Ascending aorta (tissue), 2 donors: ENCODE measurements around the gene DENND1B. TPM values are rescaled to one million over a fixed set of nuclear protein-coding genes. Genes with fewer than 3 reads are reported as not detected.

Experiments used
- DNase-seq, 2 donors: peaks; one replicate each; pipeline ENCODE4 v3.0.0-alpha.2; 2019; ENCODE audit warnings: low spot score in 2 of 2
- H3K27ac ChIP-seq, 2 donors: fragments of 200-600 bp; sonication (generic); one replicate each; pipeline ENCODE4 v1.5.1; 2016 to 2017; ENCODE audit warnings: mild to moderate bottlenecking in 1 of 2
- H3K27me3 ChIP-seq: fragments of 200-600 bp; sonication (generic); one replicate; pipeline ENCODE4 v1.5.1; 2017
- H3K36me3 ChIP-seq, 2 donors: fragments of 200-600 bp; sonication (generic); one replicate each; pipeline ENCODE4 v1.5.1; 2016
- H3K4me1 ChIP-seq, 2 donors: fragments of 200-600 bp; sonication (generic); one replicate each; pipeline ENCODE4 v1.5.1; 2016 to 2017; ENCODE audit warnings: mild to moderate bottlenecking in 1 of 2
- H3K4me3 ChIP-seq, 2 donors: fragments of 200-600 bp; sonication (generic); one replicate each; pipeline ENCODE4 v1.5.1; 2016 to 2017; ENCODE audit warnings: mild to moderate bottlenecking in 1 of 2
- H3K9me3 ChIP-seq, 2 donors: fragments of 200-600 bp; sonication (generic); one replicate each; pipeline ENCODE4 v1.5.1; 2016
- CTCF ChIP-seq, 3 experiments: fragments of 200-600 bp in 2 of 3; fragments of 450-650 bp in 1 of 3; sonication (generic) in 2 of 3; IDR thresholded peaks; one replicate each; pipeline ENCODE4 v1.5.1; 2016 to 2019; ENCODE audit warnings: antibody characterized with exemption in 3 of 3, mild to moderate bottlenecking in 1 of 3, moderate library complexity in 1 of 3
- intact Hi-C: fragments of 100-400 bp; cut with DNase I; formaldehyde crosslinking; loops from one replicate; pipeline ENCODE4 v1.15.1; 2023
- total RNA-seq: library from RNA; depleted of rRNA; stranded (reverse); fragments of >200 nt; gene quantifications from one replicate; pipeline ENCODE4 v1.1.0, GENCODE V29; 2016

DENND1B gene
- total RNA-seq, 1 donor from 2014 or later: 12.2 TPM

- no peak overlapping the region for H3K27ac ChIP-seq
- peaks cover 0 to 6% of the 10 kb centered on the region in 2 donors for H3K9me3 ChIP-seq
- H3K27me3 ChIP-seq: no peaks in the 10 kb centered on the region
- no peak for DNase-seq
- H3K4me1 ChIP-seq: no peaks in the 10 kb centered on the region
- intact Hi-C loops: no loop called here
- H3K36me3 ChIP-seq: no peaks in the 10 kb centered on the region
- H3K4me3 ChIP-seq: no peak overlapping the region
- no peak for TF ChIP-seq CTCF (IDR thresholded peaks at IDR 0.05)
These were observed 78.9 kb downstream of the DENND1B start for GRCh38 chr1:197696372-197696771.

GRCh38 chr1:197695961-197696360 is 79.3 kb downstream of the DENND1B start:
- TF ChIP-seq CTCF (IDR thresholded peaks at IDR 0.05): no peak
- intact Hi-C loops: no loop called here
- no peaks in the 10 kb centered on the region for H3K27me3 ChIP-seq

GRCh38 chr1:197692965-197693364 is 82.3 kb downstream of the DENND1B start:
- H3K36me3 ChIP-seq: no peaks in the 10 kb centered on the region
- no peak overlapping the region for H3K4me3 ChIP-seq
- H3K27me3 ChIP-seq: no peaks in the 10 kb centered on the region
- H3K27ac ChIP-seq: no peak overlapping the region
- intact Hi-C loops: no loop called here
- no peak for TF ChIP-seq CTCF (IDR thresholded peaks at IDR 0.05)
- H3K9me3 ChIP-seq: peaks cover 0 to 7% of the 10 kb centered on the region in 2 donors
- no peaks in the 10 kb centered on the region for H3K4me1 ChIP-seq
- DNase-seq: no peak

More at GRCh38 chr1:197695961-197696360, 79.3 kb downstream of the DENND1B start:
- H3K4me1 ChIP-seq: no peaks in the 10 kb centered on the region
- no peak overlapping the region for H3K27ac ChIP-seq
- no peak for DNase-seq
- H3K4me3 ChIP-seq: no peak overlapping the region
- H3K36me3 ChIP-seq: no peaks in the 10 kb centered on the region
- H3K9me3 ChIP-seq: peaks cover 0 to 6% of the 10 kb centered on the region in 2 donors

- H3K4me3 ChIP-seq: no peak overlapping the region
- no peak for TF ChIP-seq CTCF (IDR thresholded peaks at IDR 0.05)
- no peaks in the 10 kb centered on the region for H3K36me3 ChIP-seq
- H3K4me1 ChIP-seq: no peaks in the 10 kb centered on the region
- intact Hi-C loops: no loop called here
- no peak overlapping the region for H3K27ac ChIP-seq
- DNase-seq: no peak
- H3K9me3 ChIP-seq: peaks cover 0 to 7% of the 10 kb centered on the region in 2 donors
- no peaks in the 10 kb centered on the region for H3K27me3 ChIP-seq
These were observed 83.5 kb downstream of the DENND1B start for GRCh38 chr1:197691816-197692215.

GRCh38 chr1:197690074-197690473 is 85.2 kb downstream of the DENND1B start:
- Histone ChIP-seq H3K4me3 (no peak overlapping the region), H3K27me3 (no peaks in the 10 kb centered on the region), H3K4me1 (no peaks in the 10 kb centered on the region), H3K36me3 (no peaks in the 10 kb centered on the region), H3K27ac (no peak overlapping the region), H3K9me3 (peaks cover 0 to 7% of the 10 kb centered on the region in 2 donors)
- DNase-seq: no peak
- no peak for TF ChIP-seq CTCF (IDR thresholded peaks at IDR 0.05)
- intact Hi-C loops: no loop called here

- Histone ChIP-seq H3K9me3 (peaks cover 0 to 7% of the 10 kb centered on the region in 2 donors), H3K4me3 (no peak overlapping the region), H3K27me3 (no peaks in the 10 kb centered on the region), H3K27ac (no peak overlapping the region), H3K36me3 (no peaks in the 10 kb centered on the region), H3K4me1 (no peaks in the 10 kb centered on the region)
- intact Hi-C loops: no loop called here
- TF ChIP-seq CTCF (IDR thresholded peaks at IDR 0.05): no peak
- DNase-seq: no peak
These were observed 87.0 kb downstream of the DENND1B start for GRCh38 chr1:197688233-197688632.
